ENCODE results near the gene AKR1C4. TPM values are rescaled to one million over a fixed set of nuclear protein-coding genes. Genes with fewer than 3 reads are reported as not detected.

AKR1C4 gene
- total RNA-seq (2021; fragmentation: NEBNext Ultra II Directional; extraction: Animal tissue kit (Norgen Biotek cat#: 25700)) (not detected in 2 replicates), polyA plus RNA-seq (2011; rRNA removed) (not detected in 2 replicates), polyA minus RNA-seq (2011; rRNA and poly(A)+ RNA removed) (not detected in 2 replicates)
- not detected for polyA plus RNA-seq (2011; cell fraction: cytosol; rRNA removed)
- polyA plus RNA-seq (2011; cell fraction: nucleus; rRNA removed), result not detected
- polyA plus RNA-seq (2012, experiment 1 of 2), result not detected in 4 replicates
- not detected for polyA plus RNA-seq (2012, experiment 2 of 2)
- not detected for polyA plus RNA-seq (2013, experiment 1 of 2)
- polyA plus RNA-seq (2013, experiment 2 of 2), result not detected
- not detected for polyA minus RNA-seq (2011; cell fraction: cytosol; rRNA and poly(A)+ RNA removed)
- not detected for polyA minus RNA-seq (2011; cell fraction: nucleus; rRNA and poly(A)+ RNA removed)
- long read RNA-seq, experiment 1, result 0 reads
- long read RNA-seq, experiment 2, result 0 reads

GRCh38 chr10:5196702-5197113, at the start of gene AKR1C4:
AKR1C4 (plus strand) TSS chr10:5196837; CDS start chr10:5196868, 31 bp downstream.
- H3K79me2 ChIP-seq (ENCODE audit: control insufficient read depth in 1 of 2, insufficient read depth in 2 of 2, low read length in 2 of 2), result no peaks in the 10 kb centered on the region
- ChIA-PET CTCF (ENCODE audit: partially characterized antibody) (interaction anchor here (0.5 to 1.5 kb wide), 3 partner anchors 10 to 347 kb away, joined by 3 to 4 read pairs (median 3); no protein-coding TSS in a partner anchor), POLR2A (ENCODE audit: partially characterized antibody) (no interaction called here)
- H3K23ac ChIP-seq (ENCODE audit: insufficient read length), result no peak within 1 kb of the TSS
- H3K18ac ChIP-seq (ENCODE audit: extremely low read depth, low read length), result no peak within 1 kb of the TSS
- H3K14ac ChIP-seq (ENCODE audit: insufficient read length), result no peak within 1 kb of the TSS
- no peak for FAIRE-seq
- no peak within 1 kb of the TSS for H3K4ac ChIP-seq (replicated peaks; ENCODE audit: insufficient read length, low read depth, low read length)
- H2BK15ac ChIP-seq (ENCODE audit: low read length), result no peak within 1 kb of the TSS
- H2AK5ac ChIP-seq (ENCODE audit: low read depth, low read length), result no peak within 1 kb of the TSS
- no peak within 1 kb of the TSS for H2AFZ ChIP-seq (ENCODE audit: low read length)
- no peak within 1 kb of the TSS for H2BK20ac ChIP-seq (ENCODE audit: low read length)
- no peak within 1 kb of the TSS for H2BK120ac ChIP-seq (replicated peaks; ENCODE audit: low read depth, low read length)
- H3K27me3 ChIP-seq (replicated peaks in 1 of 4; ENCODE audit: control insufficient read depth in 3 of 4, extremely low read depth in 1 of 4, insufficient read depth in 3 of 4, low read length in 3 of 4), result no peaks in the 10 kb centered on the region
- no peak within 1 kb of the TSS for H3K4me3 ChIP-seq (ENCODE audit: extremely low read depth in 1 of 4, insufficient read depth in 2 of 4, low read depth in 3 of 4, low read length in 4 of 4)
- peaks cover 0 to 3% (median 0%) of the 10 kb centered on the region in 4 experiments; a peak in 1 of 7 replicates for H3K4me1 ChIP-seq (replicated peaks in 1 of 4; ENCODE audit: control insufficient read depth in 3 of 4, insufficient read depth in 4 of 4, low read length in 3 of 4)
- H3K56ac ChIP-seq (replicated peaks; ENCODE audit: insufficient read length, low read depth, low read length), result no peak within 1 kb of the TSS
- no peak within 1 kb of the TSS for H4K8ac ChIP-seq (ENCODE audit: extremely low read depth, insufficient read depth, low read length)
- H2BK5ac ChIP-seq (ENCODE audit: low read depth, low read length), result no peak within 1 kb of the TSS
- no peak for DNase-seq (ENCODE audit: low read depth in 1 of 2, low spot score in 2 of 2)
- H3K27ac ChIP-seq (ENCODE audit: low read depth, low read length), result no peak within 1 kb of the TSS
- no peak within 1 kb of the TSS for H2BK12ac ChIP-seq (ENCODE audit: low read depth, low read length)
- H3K36me3 ChIP-seq (ENCODE audit: control insufficient read depth in 2 of 4, insufficient read depth in 4 of 4, low read length in 3 of 4), result no peaks in the 10 kb centered on the region
- H3K9me3 ChIP-seq (ENCODE audit: insufficient read depth in 2 of 2, low read depth in 1 of 2, low read length in 1 of 2), result no peaks in the 10 kb centered on the region
- no peak within 1 kb of the TSS for H4K5ac ChIP-seq (ENCODE audit: insufficient read length, low read depth, low read length)
- H3K23me2 ChIP-seq (ENCODE audit: low read depth, low read length), result no peaks in the 10 kb centered on the region
- H3K79me1 ChIP-seq (ENCODE audit: low read depth, low read length), result no peaks in the 10 kb centered on the region
- H4K20me1 ChIP-seq (replicated peaks in 1 of 2; ENCODE audit: control insufficient read depth in 1 of 2, insufficient read depth in 2 of 2, low read length in 2 of 2), result no peaks in the 10 kb centered on the region
- WGBS, 2 experiments (ENCODE audit: extremely low coverage in 1 of 2, insufficient coverage in 1 of 2, insufficient read length in 1 of 2, insufficient replicate concordance in 2 of 2, low coverage in 1 of 2, low lambda C conversion rate in 2 of 2, missing lambda C conversion rate in 1 of 2), result 88% methylated on average over 4 of the region's 4 CpGs; no CpG with 5 or more reads in 1 of the 2 experiments
- H3K4me2 ChIP-seq (ENCODE audit: insufficient read depth in 1 of 2, low read depth in 2 of 2, low read length in 2 of 2), result no peak within 1 kb of the TSS
- no peak within 1 kb of the TSS for H3K9ac ChIP-seq (replicated peaks in 1 of 4; ENCODE audit: extremely low read depth in 1 of 4, low read depth in 3 of 4, low read length in 3 of 4)
- H4K91ac ChIP-seq (replicated peaks; ENCODE audit: insufficient read length, low read length), result no peak within 1 kb of the TSS
- no peak for TF ChIP-seq HDAC6 (IDR thresholded peaks at IDR 0.05; ENCODE audit: low read depth, low read length)
- no peak for TF ChIP-seq POLR2A (IDR thresholded peaks at IDR 0.05; ENCODE audit: control extremely low read depth in 1 of 2, low read depth in 2 of 2, low read length in 2 of 2)
- TF ChIP-seq EP300 (IDR thresholded peaks at IDR 0.05; ENCODE audit: borderline replicate concordance in 1 of 2, low read depth in 2 of 2, low read length in 2 of 2), result no peak
- no peak for TF ChIP-seq BCL11A (IDR thresholded peaks at IDR 0.05; ENCODE audit: low read depth in 2 of 2, low read length in 2 of 2)
- TF ChIP-seq RXRA (IDR thresholded peaks at IDR 0.05; ENCODE audit: insufficient read depth, low read depth, low read length), result no peak
- TF ChIP-seq SIX5 (IDR thresholded peaks at IDR 0.05; ENCODE audit: low read depth, low read length), result no peak
- no peak for TF ChIP-seq ASH2L (IDR thresholded peaks at IDR 0.05; ENCODE audit: low read length)
- no peak for TF ChIP-seq RNF2 (IDR thresholded peaks at IDR 0.05; ENCODE audit: borderline replicate concordance, low read depth, low read length, missing control alignments, poor library complexity, severe bottlenecking)
- no peak for TF ChIP-seq JUN (IDR thresholded peaks at IDR 0.05; ENCODE audit: low read depth, low read length)
- no peak for TF ChIP-seq SP2 (IDR thresholded peaks at IDR 0.05; ENCODE audit: low read length)
- TF ChIP-seq ZNF274 (IDR thresholded peaks at IDR 0.05; ENCODE audit: borderline replicate concordance, extremely low read depth, low read length), result no peak
- no peak for TF ChIP-seq SAP30 (IDR thresholded peaks at IDR 0.05; ENCODE audit: insufficient read depth, insufficient replicate concordance, low read length)
- TF ChIP-seq FOSL1 (IDR thresholded peaks at IDR 0.05; ENCODE audit: insufficient read depth, low read depth, low read length), result no peak

Data from H1 (cell line).